Activated naive CD4-positive, alpha-beta T cell treated with anti-CD3 and anti-CD28 coated beads, Interleukin-2, amount 50 U/mL, for 72 hours (primary cell): ENCODE results near the gene ROBO2. TPM values are rescaled to one million over a fixed set of nuclear protein-coding genes. Genes with fewer than 3 reads are reported as not detected.

Experiments used
- ATAC-seq, 2 donors: fragments of 150-1000 bp; cut with Tn5 transposase; 2 replicates each; pipeline ENCODE4 v1.10.0; 2021; ENCODE audit warnings: mild to moderate bottlenecking in 2 of 2, moderate library complexity in 2 of 2
- DNase-seq, 2 donors: peaks; one replicate each; pipeline ENCODE4 v3.0.0; 2021 to 2022; ENCODE audit warnings: low spot score in 2 of 2
- H3K27ac Mint-ChIP-seq, 2 donors: one replicate each; pipeline ENCODE4 v1.8.0; 2022; ENCODE audit warnings: mild to moderate bottlenecking in 2 of 2, mixed read lengths in 2 of 2
- H3K36me3 Mint-ChIP-seq, 2 donors: one replicate each; pipeline ENCODE4 v1.8.0; 2022; ENCODE audit warnings: mixed read lengths in 2 of 2
- H3K9me3 Mint-ChIP-seq, 2 donors: one replicate each; pipeline ENCODE4 v1.8.0; 2022; ENCODE audit warnings: mixed read lengths in 2 of 2
- total RNA-seq, 2 donors: library from RNA; stranded (reverse); gene quantifications; one replicate each; pipeline ENCODE4 v1.2.3, GENCODE V29; 2022

The ROBO2 gene
- total RNA-seq, 2 donors from 2014 or later, result not detected

- no peaks in the 10 kb centered on the region for H3K36me3 Mint-ChIP-seq
- no peak for ATAC-seq
- peaks cover 26 to 36% of the 10 kb centered on the region in 2 donors for H3K9me3 Mint-ChIP-seq
- no peak overlapping the region for H3K27ac Mint-ChIP-seq
- DNase-seq, result no peak
Observed at GRCh38 chr3:77468626-77469020, 428.7 kb downstream of the ROBO2 start.

GRCh38 chr3:77475507-77475906, 435.6 kb downstream of the ROBO2 start:
- peaks cover 20 to 38% of the 10 kb centered on the region in 2 donors for H3K9me3 Mint-ChIP-seq
- no peaks in the 10 kb centered on the region for H3K36me3 Mint-ChIP-seq
- H3K27ac Mint-ChIP-seq, result no peak overlapping the region
- no peak for ATAC-seq
- no peak for DNase-seq

DNA sequence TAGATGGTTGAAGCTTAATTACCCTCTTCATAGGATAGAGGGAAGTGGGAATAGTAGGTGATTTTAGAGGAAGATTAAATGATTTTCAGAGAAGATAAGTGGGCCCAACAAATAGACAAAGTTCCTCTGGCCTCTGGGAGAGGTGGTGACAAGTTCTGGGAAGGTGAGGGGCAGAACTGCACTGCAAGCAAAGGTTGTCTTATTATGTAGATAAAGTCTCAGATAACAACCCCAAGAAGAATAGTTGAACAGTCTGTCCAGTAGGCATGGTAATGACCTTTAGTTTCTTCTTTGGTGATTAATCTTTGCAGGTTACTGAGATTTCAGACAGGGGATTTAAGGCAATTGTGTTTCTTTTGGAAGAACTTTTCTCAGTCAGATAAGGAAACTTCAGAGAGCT, 439.1 kb downstream of the ROBO2 start:
- no peak for ATAC-seq
- Mint-ChIP-seq H3K27ac (no peak overlapping the region), H3K9me3 (peaks cover 19 to 21% of the 10 kb centered on the region in 2 donors)

DNA sequence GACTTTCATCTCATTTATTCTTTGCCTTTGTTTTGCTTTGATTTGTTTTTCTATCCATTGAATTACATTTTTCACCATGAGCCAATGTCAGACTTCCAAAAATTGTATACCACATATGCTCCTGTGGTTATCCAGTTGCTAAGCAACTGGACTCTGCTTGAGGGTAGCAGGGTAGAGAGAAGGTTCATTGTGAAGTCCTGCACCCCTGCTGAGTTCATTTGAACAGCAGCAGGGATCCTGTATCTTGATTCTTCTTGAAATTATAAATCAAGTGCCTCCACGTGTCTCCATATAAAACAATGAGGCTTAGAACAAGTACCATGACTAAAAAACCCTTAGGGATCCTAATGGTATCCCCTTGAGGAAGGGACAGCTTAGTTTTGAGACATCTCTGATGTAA, 449.3 kb downstream of the ROBO2 start:
- Mint-ChIP-seq H3K27ac (no peak overlapping the region), H3K9me3 (peaks cover 23 to 29% of the 10 kb centered on the region in 2 donors), H3K36me3 (no peaks in the 10 kb centered on the region)
- no peak for ATAC-seq
- no peak for DNase-seq

More for the DNA sequence above, 439.1 kb downstream of the ROBO2 start:
- H3K36me3 Mint-ChIP-seq, result no peaks in the 10 kb centered on the region
- DNase-seq, result no peak

DNA sequence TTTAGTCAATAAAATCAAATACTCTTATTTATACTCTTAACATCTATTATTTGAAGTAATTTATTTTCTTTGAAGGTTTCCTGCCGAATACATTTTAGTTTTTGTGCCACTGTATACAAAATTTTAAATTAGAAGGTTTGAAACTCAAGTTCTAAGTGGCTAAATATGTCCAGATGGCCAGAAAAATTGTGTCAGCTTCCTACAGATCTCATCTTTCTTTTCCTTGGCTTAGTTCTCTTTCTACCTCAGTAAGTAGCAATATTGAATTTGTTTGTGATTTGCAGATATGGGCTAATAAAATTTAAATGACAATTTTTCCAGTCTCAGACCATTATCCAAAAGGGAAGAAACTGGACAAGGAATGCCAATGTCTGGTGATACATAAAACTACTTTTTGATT, 452.1 kb downstream of the ROBO2 start:
- DNase-seq, result no peak
- ATAC-seq, result no peak
- H3K36me3 Mint-ChIP-seq, result no peaks in the 10 kb centered on the region
- H3K9me3 Mint-ChIP-seq, result peaks cover 8 to 15% of the 10 kb centered on the region in 2 donors
- H3K27ac Mint-ChIP-seq, result no peak overlapping the region

- H3K9me3 Mint-ChIP-seq, result peaks cover 0 to 4% of the 10 kb centered on the region in 2 donors
- H3K27ac Mint-ChIP-seq, result no peak overlapping the region
- no peaks in the 10 kb centered on the region for H3K36me3 Mint-ChIP-seq
- no peak for DNase-seq
- ATAC-seq, result no peak
Observed at GRCh38 chr3:77500721-77501120, 460.8 kb downstream of the ROBO2 start.

DNA sequence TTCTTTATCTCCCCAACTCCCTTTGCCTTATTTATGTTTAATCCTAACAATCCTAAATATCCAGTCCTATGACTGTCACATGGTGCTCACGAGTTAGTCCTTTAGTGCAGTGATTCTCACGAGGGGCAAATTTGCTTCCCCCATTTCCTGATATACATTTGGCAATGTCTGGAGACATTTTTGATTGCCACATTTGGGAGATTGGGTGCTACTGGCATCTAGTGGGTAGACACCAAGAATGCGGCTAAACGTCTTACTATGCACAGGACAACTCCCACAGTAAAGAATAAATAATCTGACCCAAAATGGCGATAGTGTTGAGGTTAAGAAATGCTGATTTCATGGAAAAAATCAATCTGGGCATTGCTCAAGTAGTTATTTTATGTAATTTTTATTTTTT, 466.5 kb downstream of the ROBO2 start:
- Mint-ChIP-seq H3K9me3 (peaks cover 14 to 16% of the 10 kb centered on the region in 2 donors), H3K36me3 (peaks cover 0 to 4% of the 10 kb centered on the region in 2 donors), H3K27ac (no peak overlapping the region)
- ATAC-seq (no peak), DNase-seq (no peak)

- no peak for DNase-seq
- no peak for ATAC-seq
- no peak overlapping the region for H3K27ac Mint-ChIP-seq
- peaks cover 24 to 26% of the 10 kb centered on the region in 2 donors for H3K9me3 Mint-ChIP-seq
- peaks cover 0 to 4% of the 10 kb centered on the region in 2 donors for H3K36me3 Mint-ChIP-seq
Observed at GRCh38 chr3:77513542-77513941, 473.6 kb downstream of the ROBO2 start.

GRCh38 chr3:77514766-77515165, 474.9 kb downstream of the ROBO2 start:
- DNase-seq (no peak), ATAC-seq (no peak)
- Mint-ChIP-seq H3K36me3 (peaks cover 0 to 8% of the 10 kb centered on the region in 2 donors), H3K9me3 (peaks cover 26 to 27% of the 10 kb centered on the region in 2 donors), H3K27ac (no peak overlapping the region)

GRCh38 chr3:77524463-77524862, 484.6 kb downstream of the ROBO2 start:
- no peak for ATAC-seq
- Mint-ChIP-seq H3K9me3 (peaks cover 18 to 24% of the 10 kb centered on the region in 2 donors), H3K36me3 (peaks cover 0 to 14% of the 10 kb centered on the region in 2 donors), H3K27ac (no peak overlapping the region)
- DNase-seq, result no peak

- ATAC-seq, result no peak
- DNase-seq, result no peak
- peaks cover 0 to 10% of the 10 kb centered on the region in 2 donors for H3K36me3 Mint-ChIP-seq
- H3K27ac Mint-ChIP-seq, result no peak overlapping the region
- H3K9me3 Mint-ChIP-seq, result peaks cover 13 to 20% of the 10 kb centered on the region in 2 donors
Observed at GRCh38 chr3:77524946-77525682, 485.2 kb downstream of the ROBO2 start.

GRCh38 chr3:77526573-77527113, 486.7 kb downstream of the ROBO2 start:
- no peak for DNase-seq
- Mint-ChIP-seq H3K36me3 (peaks cover 0 to 5% of the 10 kb centered on the region in 2 donors), H3K9me3 (peaks cover 13 to 15% of the 10 kb centered on the region in 2 donors), H3K27ac (no peak overlapping the region)
- ATAC-seq, result no peak

DNA sequence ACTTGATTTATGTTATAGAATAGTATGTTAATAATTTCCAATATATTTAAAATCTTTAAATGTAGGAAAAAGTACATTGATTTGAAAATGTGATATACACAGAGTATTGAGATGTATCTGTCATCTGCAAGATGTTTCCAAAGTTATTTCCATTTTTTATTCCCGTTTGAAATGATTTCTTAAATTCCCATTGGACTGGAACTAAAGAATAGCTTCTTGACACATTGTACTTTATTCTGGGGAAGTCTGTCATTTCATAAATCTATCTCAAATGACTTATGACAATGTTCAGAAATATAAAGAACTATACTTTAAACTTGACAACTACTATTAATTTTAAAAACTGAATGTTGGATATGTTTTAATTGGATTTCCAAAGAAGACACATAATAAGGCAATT, 489.6 kb downstream of the ROBO2 start:
- H3K9me3 Mint-ChIP-seq, result peaks cover 11 to 16% of the 10 kb centered on the region in 2 donors
- ATAC-seq (no peak), DNase-seq (no peak)
- no peak overlapping the region for H3K27ac Mint-ChIP-seq
- H3K36me3 Mint-ChIP-seq, result peaks cover 0 to 5% of the 10 kb centered on the region in 2 donors

DNA sequence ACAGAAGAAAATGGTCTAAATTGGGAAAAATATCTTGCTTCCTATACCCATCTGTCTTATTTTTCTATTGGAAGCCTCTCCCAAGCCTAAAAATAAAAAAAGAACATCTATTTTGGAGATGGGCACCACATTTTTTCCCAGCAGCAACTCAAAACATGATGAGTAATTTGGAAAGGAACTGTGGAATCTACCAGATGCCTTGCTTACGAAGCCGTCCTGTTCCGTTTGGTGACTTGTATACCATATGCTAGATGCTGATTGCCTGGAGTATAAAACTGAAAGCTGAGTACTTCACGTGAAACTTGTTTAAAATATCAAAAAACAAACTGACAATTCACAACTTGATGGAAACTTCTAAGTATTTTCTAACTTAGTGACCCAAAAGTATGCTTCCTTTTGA, 491.0 kb downstream of the ROBO2 start:
- Mint-ChIP-seq H3K27ac (no peak overlapping the region), H3K36me3 (peaks cover 0 to 4% of the 10 kb centered on the region in 2 donors), H3K9me3 (peaks cover 9 to 14% of the 10 kb centered on the region in 2 donors)
- no peak for ATAC-seq
- no peak for DNase-seq

GRCh38 chr3:77535116-77535515, 495.2 kb downstream of the ROBO2 start:
- H3K9me3 Mint-ChIP-seq, result peaks cover 15 to 25% of the 10 kb centered on the region in 2 donors
- no peak for ATAC-seq
- no peak for DNase-seq

DNA sequence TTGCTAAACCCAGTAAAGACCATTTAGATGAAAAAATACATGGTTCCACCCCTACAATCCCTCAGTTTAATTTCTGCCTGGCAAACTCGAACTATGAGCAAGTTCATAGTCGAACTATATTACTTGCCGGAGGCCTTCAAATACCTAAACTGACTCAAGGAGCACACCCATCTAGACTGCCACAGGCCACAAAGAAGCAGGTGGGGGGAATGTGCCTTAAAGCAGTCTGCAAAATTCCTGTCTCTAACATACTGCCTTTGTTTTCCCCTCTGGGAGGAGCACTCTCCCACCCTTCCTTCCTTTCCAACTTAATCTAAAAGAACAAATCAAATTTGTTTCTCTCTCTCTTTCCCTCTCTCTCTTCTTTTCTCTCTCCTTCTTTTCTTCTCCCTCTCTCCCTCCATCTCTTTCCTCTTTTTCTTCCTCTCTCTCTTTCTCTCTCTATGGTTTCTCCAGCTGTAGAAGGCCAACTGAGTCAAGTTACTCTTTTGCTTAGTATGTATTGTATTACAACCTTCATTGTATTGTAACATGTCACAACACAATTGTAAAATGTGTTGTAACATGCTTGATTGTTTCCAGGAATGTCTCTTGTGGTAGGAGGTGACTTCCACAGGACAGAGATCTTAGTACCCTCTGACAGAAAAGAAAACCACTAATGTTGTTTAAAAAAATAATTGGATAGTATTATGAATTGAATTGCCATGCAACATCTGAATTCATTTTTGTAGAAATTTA, 496.3 kb downstream of the ROBO2 start:
- ATAC-seq, result no peak
- Mint-ChIP-seq H3K27ac (no peak overlapping the region), H3K36me3 (no peaks in the 10 kb centered on the region), H3K9me3 (peaks cover 15 to 25% of the 10 kb centered on the region in 2 donors)
- no peak for DNase-seq

More at GRCh38 chr3:77535116-77535515, 495.2 kb downstream of the ROBO2 start:
- H3K27ac Mint-ChIP-seq, result no peak overlapping the region
- no peaks in the 10 kb centered on the region for H3K36me3 Mint-ChIP-seq

- H3K9me3 Mint-ChIP-seq, result peaks cover 16 to 22% of the 10 kb centered on the region in 2 donors
- no peak overlapping the region for H3K27ac Mint-ChIP-seq
- no peaks in the 10 kb centered on the region for H3K36me3 Mint-ChIP-seq
- no peak for DNase-seq
- ATAC-seq, result no peak
Observed at GRCh38 chr3:77539014-77539413, 499.1 kb downstream of the ROBO2 start.
